RWPE2 (cell line): ENCODE measurements around the gene PIGP.

Experiments used
- ATAC-seq: fragments of 200-7000 bp; cut with Tn5 transposase; 3 replicates; pipeline ENCODE4 v1.9.1; 2021; ENCODE audit warnings: low read depth
- DNase-seq: peaks from one replicate; pipeline ENCODE4 v3.0.0-alpha.2; 2020; ENCODE audit warnings: low spot score
- H3K27ac ChIP-seq: fragments of 450-650 bp; 2 replicates; pipeline ENCODE4 v1.5.1; 2017; ENCODE audit warnings: mild to moderate bottlenecking; ENCODE audit not compliant: poor library complexity, severe bottlenecking
- H3K27me3 ChIP-seq: fragments of 250-450 bp; sonication (Bioruptor Pico); 2 replicates; pipeline ENCODE4 v1.5.1; 2021; ENCODE audit warnings: mild to moderate bottlenecking, moderate library complexity; ENCODE audit not compliant: insufficient read depth, poor library complexity, severe bottlenecking
- H3K36me3 ChIP-seq: fragments of 250-450 bp; sonication (Bioruptor Pico); 2 replicates; pipeline ENCODE4 v1.5.1; 2020; ENCODE audit warnings: low read depth, mild to moderate bottlenecking, moderate library complexity
- H3K4me1 ChIP-seq: fragments of 250-450 bp; sonication (Bioruptor Pico); 2 replicates; pipeline ENCODE4 v1.5.1; 2021; ENCODE audit warnings: mild to moderate bottlenecking, moderate library complexity; ENCODE audit not compliant: insufficient read depth, poor library complexity, severe bottlenecking
- H3K4me3 ChIP-seq: fragments of 250-450 bp; sonication (Bioruptor Pico); 2 replicates; pipeline ENCODE4 v1.5.1; 2021; ENCODE audit warnings: mild to moderate bottlenecking, moderate library complexity; ENCODE audit not compliant: severe bottlenecking
- H3K9me3 ChIP-seq: fragments of 250-450 bp; sonication (Bioruptor Pico); 2 replicates; pipeline ENCODE4 v1.5.1; 2021; ENCODE audit warnings: mild to moderate bottlenecking, moderate library complexity; ENCODE audit not compliant: severe bottlenecking
- TF ChIP-seq, protein P1 (sequence below): fragments of 450-650 bp; IDR thresholded peaks from one replicate; pipeline ENCODE4 v1.5.1; 2017; ENCODE audit warnings: mild to moderate bottlenecking, moderate library complexity; ENCODE audit not compliant: poor library complexity, severe bottlenecking

PIGP gene

DNA sequence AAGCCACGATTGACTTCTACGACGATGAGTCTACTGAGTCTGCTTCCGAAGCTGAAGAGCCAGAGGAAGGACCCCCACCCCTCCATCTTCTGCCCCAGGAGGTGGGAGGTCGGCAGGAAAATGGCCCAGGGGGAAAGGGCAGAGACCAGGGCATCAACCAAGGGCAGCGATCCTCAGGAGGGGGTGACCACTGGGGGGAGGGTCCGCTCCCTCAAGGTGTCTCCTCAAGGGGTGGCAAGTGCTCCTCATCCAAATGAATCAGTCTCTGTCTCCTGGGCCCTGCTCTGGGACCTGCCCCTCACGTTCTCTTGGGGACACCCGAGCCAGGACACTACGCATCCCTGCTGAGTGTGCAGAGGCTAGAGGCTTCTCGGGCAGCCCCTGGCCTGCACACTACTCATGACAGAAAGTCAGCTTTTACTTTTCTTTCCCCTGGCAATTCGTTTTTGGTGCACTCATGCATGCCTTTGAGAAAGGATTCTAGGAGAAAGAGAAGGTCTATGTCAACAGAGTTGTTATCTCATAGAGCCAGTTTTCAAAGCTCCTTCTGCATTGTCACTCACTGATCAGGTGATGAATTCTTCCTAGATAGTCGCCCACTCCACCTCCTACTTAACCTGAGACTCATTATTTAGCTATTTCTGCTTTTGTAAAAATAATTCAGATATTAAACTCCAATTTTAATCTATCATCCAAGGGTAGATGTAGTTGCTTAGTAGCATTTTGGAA lies 54.8 kb downstream of the PIGP start:
- no peak for DNase-seq
- no peaks in the 10 kb centered on the region for H3K36me3 ChIP-seq
- no peak overlapping the region for H3K27ac ChIP-seq
- TF ChIP-seq, protein P1, sequence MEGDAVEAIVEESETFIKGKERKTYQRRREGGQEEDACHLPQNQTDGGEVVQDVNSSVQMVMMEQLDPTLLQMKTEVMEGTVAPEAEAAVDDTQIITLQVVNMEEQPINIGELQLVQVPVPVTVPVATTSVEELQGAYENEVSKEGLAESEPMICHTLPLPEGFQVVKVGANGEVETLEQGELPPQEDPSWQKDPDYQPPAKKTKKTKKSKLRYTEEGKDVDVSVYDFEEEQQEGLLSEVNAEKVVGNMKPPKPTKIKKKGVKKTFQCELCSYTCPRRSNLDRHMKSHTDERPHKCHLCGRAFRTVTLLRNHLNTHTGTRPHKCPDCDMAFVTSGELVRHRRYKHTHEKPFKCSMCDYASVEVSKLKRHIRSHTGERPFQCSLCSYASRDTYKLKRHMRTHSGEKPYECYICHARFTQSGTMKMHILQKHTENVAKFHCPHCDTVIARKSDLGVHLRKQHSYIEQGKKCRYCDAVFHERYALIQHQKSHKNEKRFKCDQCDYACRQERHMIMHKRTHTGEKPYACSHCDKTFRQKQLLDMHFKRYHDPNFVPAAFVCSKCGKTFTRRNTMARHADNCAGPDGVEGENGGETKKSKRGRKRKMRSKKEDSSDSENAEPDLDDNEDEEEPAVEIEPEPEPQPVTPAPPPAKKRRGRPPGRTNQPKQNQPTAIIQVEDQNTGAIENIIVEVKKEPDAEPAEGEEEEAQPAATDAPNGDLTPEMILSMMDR, result no peak
- no peaks in the 10 kb centered on the region for H3K27me3 ChIP-seq
- no peaks in the 10 kb centered on the region for H3K9me3 ChIP-seq
- H3K4me3 ChIP-seq, result no peak overlapping the region
- H3K4me1 ChIP-seq, result no peaks in the 10 kb centered on the region
- no peak for ATAC-seq
